Measurements from ENCODE around the gene PRPF19. TPM values are rescaled to one million over a fixed set of nuclear protein-coding genes. Genes with fewer than 3 reads are reported as not detected.

The PRPF19 gene
- total RNA-seq, 1 donor from 2014 or later, result 36.5 TPM

DNA sequence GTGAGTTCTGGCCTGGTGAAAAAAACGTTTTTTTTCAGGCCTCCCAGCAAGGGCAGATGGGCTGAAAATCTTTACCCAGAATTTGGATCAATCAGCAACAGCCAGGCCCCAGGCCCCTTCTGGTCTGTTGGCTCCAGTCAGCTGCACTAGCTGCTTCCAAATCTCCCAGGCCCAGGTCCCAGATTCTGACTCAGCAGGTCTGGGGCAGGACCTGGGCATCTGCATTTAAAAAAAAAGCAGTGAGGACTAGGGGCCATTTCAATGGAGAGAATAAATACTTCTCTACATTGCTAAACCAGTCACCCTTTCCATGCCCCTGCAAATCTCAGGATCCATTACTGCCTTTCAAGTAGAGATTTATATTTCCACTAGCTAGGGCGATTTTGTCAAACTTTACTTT lies 41.3 kb upstream of the PRPF19 start:
- peaks cover 17% of the 10 kb centered on the region for H3K27me3 ChIP-seq (ENCODE audit: low read depth)
- H3K27ac ChIP-seq (replicated peaks), result peak overlapping the region; percentile 19
- H3K4me3 ChIP-seq, result no peak overlapping the region
- peaks cover 50% of the 10 kb centered on the region for H3K4me1 ChIP-seq
- H3K36me3 ChIP-seq, result peaks cover 20% of the 10 kb centered on the region
- no peaks in the 10 kb centered on the region for H3K9me3 ChIP-seq (replicated peaks)
- intact Hi-C loops (cut with micrococcal nuclease), result no loop called here
- TF ChIP-seq, protein P1, sequence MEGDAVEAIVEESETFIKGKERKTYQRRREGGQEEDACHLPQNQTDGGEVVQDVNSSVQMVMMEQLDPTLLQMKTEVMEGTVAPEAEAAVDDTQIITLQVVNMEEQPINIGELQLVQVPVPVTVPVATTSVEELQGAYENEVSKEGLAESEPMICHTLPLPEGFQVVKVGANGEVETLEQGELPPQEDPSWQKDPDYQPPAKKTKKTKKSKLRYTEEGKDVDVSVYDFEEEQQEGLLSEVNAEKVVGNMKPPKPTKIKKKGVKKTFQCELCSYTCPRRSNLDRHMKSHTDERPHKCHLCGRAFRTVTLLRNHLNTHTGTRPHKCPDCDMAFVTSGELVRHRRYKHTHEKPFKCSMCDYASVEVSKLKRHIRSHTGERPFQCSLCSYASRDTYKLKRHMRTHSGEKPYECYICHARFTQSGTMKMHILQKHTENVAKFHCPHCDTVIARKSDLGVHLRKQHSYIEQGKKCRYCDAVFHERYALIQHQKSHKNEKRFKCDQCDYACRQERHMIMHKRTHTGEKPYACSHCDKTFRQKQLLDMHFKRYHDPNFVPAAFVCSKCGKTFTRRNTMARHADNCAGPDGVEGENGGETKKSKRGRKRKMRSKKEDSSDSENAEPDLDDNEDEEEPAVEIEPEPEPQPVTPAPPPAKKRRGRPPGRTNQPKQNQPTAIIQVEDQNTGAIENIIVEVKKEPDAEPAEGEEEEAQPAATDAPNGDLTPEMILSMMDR (IDR thresholded peaks at IDR 0.05; ENCODE audit: borderline replicate concordance), result no peak
- DNase-seq, result no peak

DNA sequence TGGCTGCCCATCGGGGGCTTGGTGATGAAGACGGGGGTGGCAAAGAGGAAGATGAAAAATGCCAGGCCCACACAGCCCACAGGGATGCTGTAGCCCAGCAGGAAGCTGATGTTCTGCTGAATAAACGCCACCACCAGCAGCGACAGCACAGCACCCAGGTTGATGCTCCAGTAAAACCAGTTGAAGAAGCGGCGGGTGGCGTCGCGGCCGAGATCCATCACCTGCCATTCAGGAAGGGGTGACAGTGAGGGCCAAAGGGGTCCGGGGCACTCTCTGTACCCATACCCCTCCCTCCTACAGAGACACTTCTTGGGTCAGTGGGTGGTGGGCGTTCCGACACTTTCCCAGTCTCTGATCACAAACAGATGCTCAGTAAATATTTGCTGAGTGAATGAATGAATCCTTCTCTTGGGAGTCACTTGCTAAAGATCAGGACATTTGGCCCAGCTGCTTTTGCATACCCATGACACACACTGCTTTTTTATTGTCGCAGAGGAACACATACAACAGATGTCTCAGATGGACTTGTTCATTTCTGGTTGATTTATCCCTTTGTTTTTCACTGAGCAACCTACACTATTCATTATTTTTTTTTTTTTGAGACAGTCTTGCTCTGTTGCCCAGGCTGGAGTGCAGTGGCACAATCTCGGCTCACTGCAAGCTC lies 40.3 kb upstream of the PRPF19 start:
- H3K4me3 ChIP-seq, result no peak overlapping the region

DNA sequence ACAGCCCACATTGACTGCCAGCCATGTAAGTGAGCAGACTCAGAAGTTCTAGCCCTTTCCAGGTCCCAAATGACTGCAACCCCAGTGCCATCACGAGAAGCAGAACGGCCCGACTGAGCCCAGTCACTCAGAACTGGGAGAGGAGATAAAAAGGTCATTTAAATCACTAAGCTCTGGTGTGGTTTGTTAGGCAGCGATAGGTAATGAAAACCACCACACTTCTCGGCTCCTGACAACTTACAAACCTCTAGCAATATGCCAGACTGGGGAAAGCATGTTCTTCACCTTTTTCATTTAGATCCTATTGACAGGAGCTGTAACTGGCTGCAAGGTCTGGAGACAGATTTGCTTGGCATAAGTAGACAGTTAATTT lies 38.9 kb upstream of the PRPF19 start:
- Histone ChIP-seq H3K27ac (replicated peaks) (no peak overlapping the region), H3K36me3 (peaks cover 42% of the 10 kb centered on the region), H3K27me3 (ENCODE audit: low read depth) (peaks cover 4% of the 10 kb centered on the region), H3K4me1 (peaks cover 54% of the 10 kb centered on the region), H3K4me3 (no peak overlapping the region), H3K9me3 (replicated peaks) (no peaks in the 10 kb centered on the region)
- no peak for DNase-seq
- intact Hi-C loops (cut with micrococcal nuclease), result no loop called here
- TF ChIP-seq, protein P1 (IDR thresholded peaks at IDR 0.05; ENCODE audit: borderline replicate concordance), result no peak

More for the DNA sequence above, 40.3 kb upstream of the PRPF19 start:
- no peak overlapping the region for H3K27ac ChIP-seq (replicated peaks)
- H3K36me3 ChIP-seq, result peaks cover 29% of the 10 kb centered on the region
- no peak for DNase-seq
- TF ChIP-seq, protein P1 (IDR thresholded peaks at IDR 0.05; ENCODE audit: borderline replicate concordance), result no peak
- H3K4me1 ChIP-seq, result peaks cover 51% of the 10 kb centered on the region
- no peaks in the 10 kb centered on the region for H3K9me3 ChIP-seq (replicated peaks)
- peaks cover 17% of the 10 kb centered on the region for H3K27me3 ChIP-seq (ENCODE audit: low read depth)
- intact Hi-C loops (cut with micrococcal nuclease), result no loop called here

- Histone ChIP-seq H3K27me3 (ENCODE audit: low read depth) (no peaks in the 10 kb centered on the region), H3K4me1 (peaks cover 54% of the 10 kb centered on the region), H3K4me3 (no peak overlapping the region), H3K36me3 (peaks cover 46% of the 10 kb centered on the region), H3K9me3 (replicated peaks) (no peaks in the 10 kb centered on the region), H3K27ac (replicated peaks) (no peak overlapping the region)
- TF ChIP-seq, protein P1 (IDR thresholded peaks at IDR 0.05; ENCODE audit: borderline replicate concordance), result peak; percentile 26
- intact Hi-C loops (cut with micrococcal nuclease), result no loop called here
- no peak for DNase-seq
Observed at GRCh38 chr11:60944490-60945294, 38.3 kb upstream of the PRPF19 start.

DNA sequence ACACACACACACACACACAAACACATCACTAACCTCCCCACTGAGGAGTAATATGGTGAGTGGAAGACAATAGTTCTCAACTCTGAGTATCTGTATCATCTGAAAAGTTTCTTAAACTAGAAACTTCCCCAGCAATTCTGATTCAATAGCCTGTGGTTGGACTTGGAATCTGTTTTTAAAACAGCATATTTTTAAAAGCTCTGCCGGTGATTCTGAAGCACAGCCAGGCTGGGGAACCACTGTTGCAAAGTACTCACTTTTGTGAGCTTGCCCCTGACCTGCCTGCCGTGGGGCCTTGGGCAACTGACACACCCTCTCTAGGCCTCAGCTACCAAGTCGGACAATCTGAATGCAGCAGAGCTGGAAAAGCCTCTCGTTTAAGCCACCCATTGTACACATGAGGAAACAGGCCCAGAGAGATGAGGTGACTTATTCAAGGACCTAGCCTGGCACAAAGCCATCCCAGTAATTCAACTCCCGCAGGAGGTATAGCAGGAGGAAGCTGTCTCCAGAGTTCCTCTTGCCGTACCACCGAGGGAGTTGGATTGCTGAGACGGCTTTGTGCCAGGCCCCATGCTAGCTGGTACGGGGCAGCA lies 36.7 kb upstream of the PRPF19 start:
- Histone ChIP-seq H3K27me3 (ENCODE audit: low read depth) (no peaks in the 10 kb centered on the region), H3K4me3 (no peak overlapping the region), H3K4me1 (peaks cover 43% of the 10 kb centered on the region), H3K27ac (replicated peaks) (peak overlapping the region; percentile 30), H3K9me3 (replicated peaks) (no peaks in the 10 kb centered on the region), H3K36me3 (peaks cover 56% of the 10 kb centered on the region)
- TF ChIP-seq, protein P1 (IDR thresholded peaks at IDR 0.05; ENCODE audit: borderline replicate concordance), result no peak
- DNase-seq, result no peak
- intact Hi-C loops (cut with micrococcal nuclease), result no loop called here
